Peyer's patch (tissue), 4 donors: ENCODE data around the gene CCDC117. TPM values are rescaled to one million over a fixed set of nuclear protein-coding genes. Genes with fewer than 3 reads are reported as not detected.

Experiments used
- DNase-seq, 3 donors: peaks; one replicate each; pipeline ENCODE4 v3.0.0-alpha.2; 2017 to 2019
- H3K27ac ChIP-seq, 4 donors: fragments of 200-600 bp; sonication (generic); one replicate each; pipeline ENCODE4 v1.5.1; 2016 to 2019
- H3K27me3 ChIP-seq, 2 donors: fragments of 200-600 bp; sonication (generic); one replicate each; pipeline ENCODE4 v1.5.1; 2019
- H3K36me3 ChIP-seq, 3 donors: fragments of 200-600 bp; sonication (generic); one replicate each; pipeline ENCODE4 v1.5.1; 2016 to 2019
- H3K4me1 ChIP-seq, 4 donors: fragments of 200-600 bp; sonication (generic); one replicate each; pipeline ENCODE4 v1.5.1; 2016 to 2019
- H3K4me3 ChIP-seq, 4 donors: fragments of 200-600 bp; sonication (generic); 1 replicate in 3 of 4; 2 replicates in 1 of 4; pipeline ENCODE4 v1.5.1; 2016 to 2019; ENCODE audit warnings: mild to moderate bottlenecking in 1 of 4
- H3K9me3 ChIP-seq, 4 donors: fragments of 200-600 bp; sonication (generic); one replicate each; pipeline ENCODE4 v1.5.1; 2016 to 2019; ENCODE audit warnings: mild to moderate bottlenecking in 1 of 4
- CTCF ChIP-seq, 6 experiments: fragments of 450-650 bp in 4 of 6; fragments of 200-600 bp in 2 of 6; sonication (generic) in 1 of 6; IDR thresholded peaks; one replicate each; pipeline ENCODE4 v1.5.1; 2017 to 2019; ENCODE audit warnings: antibody characterized with exemption in 6 of 6, mild to moderate bottlenecking in 3 of 6, moderate library complexity in 1 of 6
- POLR2A ChIP-seq, 2 donors: fragments of 450-650 bp; IDR thresholded peaks; one replicate each; pipeline ENCODE4 v1.5.1; 2017; ENCODE audit warnings: antibody characterized with exemption in 2 of 2, mild to moderate bottlenecking in 2 of 2, moderate library complexity in 2 of 2
- total RNA-seq, 4 donors: library from RNA; depleted of rRNA; stranded (reverse); fragments of >200 nt; gene quantifications; one replicate each; pipeline ENCODE4 v1.1.0, GENCODE V29; 2016

CCDC117 gene
- total RNA-seq, 4 donors from 2014 or later = 6.3 to 23.9 (median 14.2) TPM

- Histone ChIP-seq H3K36me3 (peaks cover 0 to 45% (median 0%) of the 10 kb centered on the region in 3 donors), H3K27me3 (no peaks in the 10 kb centered on the region), H3K4me1 (peaks cover 0 to 26% (median 2%) of the 10 kb centered on the region in 4 donors), H3K4me3 (no peak overlapping the region), H3K9me3 (no peaks in the 10 kb centered on the region), H3K27ac (peak overlapping the region in 1 of 4 donors; percentile 67)
- no peak for TF ChIP-seq CTCF (IDR thresholded peaks at IDR 0.05)
- TF ChIP-seq POLR2A (IDR thresholded peaks at IDR 0.05) = no peak
- DNase-seq = no peak
Measured at GRCh38 chr22:28791124-28791523, 18.6 kb downstream of the CCDC117 start.

GRCh38 chr22:28791841-28792490 is 19.5 kb downstream of the CCDC117 start:
- Histone ChIP-seq H3K27me3 (no peaks in the 10 kb centered on the region), H3K27ac (peak overlapping the region in 1 of 4 donors; percentile 67), H3K4me3 (no peak overlapping the region), H3K4me1 (peaks cover 0 to 34% (median 2%) of the 10 kb centered on the region in 4 donors), H3K9me3 (no peaks in the 10 kb centered on the region), H3K36me3 (peaks cover 0 to 45% (median 0%) of the 10 kb centered on the region in 3 donors)
- DNase-seq = no peak
- TF ChIP-seq CTCF (IDR thresholded peaks at IDR 0.05) = no peak
- no peak for TF ChIP-seq POLR2A (IDR thresholded peaks at IDR 0.05)

GRCh38 chr22:28792491-28793383 is 20.2 kb downstream of the CCDC117 start:
- H3K9me3 ChIP-seq = no peaks in the 10 kb centered on the region
- DNase-seq = no peak
- peaks cover 0 to 47% (median 0%) of the 10 kb centered on the region in 3 donors for H3K36me3 ChIP-seq
- no peak overlapping the region for H3K4me3 ChIP-seq
- no peaks in the 10 kb centered on the region for H3K27me3 ChIP-seq
- TF ChIP-seq CTCF (IDR thresholded peaks at IDR 0.05) (no peak), POLR2A (IDR thresholded peaks at IDR 0.05) (no peak)
- peak overlapping the region in 2 of 4 donors; percentile 16 to 67 for H3K27ac ChIP-seq
- peaks cover 0 to 40% (median 2%) of the 10 kb centered on the region in 4 donors for H3K4me1 ChIP-seq

- no peak for TF ChIP-seq CTCF (IDR thresholded peaks at IDR 0.05)
- TF ChIP-seq POLR2A (IDR thresholded peaks at IDR 0.05) = peak in 1 of 2 donors; percentile 15
- H3K27me3 ChIP-seq = no peaks in the 10 kb centered on the region
- no peak for DNase-seq
- no peak overlapping the region for H3K27ac ChIP-seq
- no peak overlapping the region for H3K4me3 ChIP-seq
- peaks cover 0 to 48% (median 0%) of the 10 kb centered on the region in 3 donors for H3K36me3 ChIP-seq
- no peaks in the 10 kb centered on the region for H3K9me3 ChIP-seq
- peaks cover 0 to 54% (median 5%) of the 10 kb centered on the region in 4 donors for H3K4me1 ChIP-seq
Measured at GRCh38 chr22:28793976-28794584, 21.6 kb downstream of the CCDC117 start.

- no peak for TF ChIP-seq CTCF (IDR thresholded peaks at IDR 0.05)
- no peak for TF ChIP-seq POLR2A (IDR thresholded peaks at IDR 0.05)
- H3K27ac ChIP-seq = peak overlapping the region in 1 of 4 donors; percentile 17
- H3K4me3 ChIP-seq = no peak overlapping the region
- no peak for DNase-seq
- peaks cover 0 to 55% (median 6%) of the 10 kb centered on the region in 4 donors for H3K4me1 ChIP-seq
- no peaks in the 10 kb centered on the region for H3K9me3 ChIP-seq
- peaks cover 0 to 48% (median 0%) of the 10 kb centered on the region in 3 donors for H3K36me3 ChIP-seq
- no peaks in the 10 kb centered on the region for H3K27me3 ChIP-seq
Measured at GRCh38 chr22:28795071-28795693, 22.7 kb downstream of the CCDC117 start.
